ENCODE results near the gene UNG.

Gene UNG

GRCh38 chr12:109156586-109156985 lies 59.2 kb downstream of the UNG start:
- DNase-seq (ENCODE audit: low read depth), result no peak

- no peak for DNase-seq (ENCODE audit: low read depth)
Measured at GRCh38 chr12:109157986-109158385, 60.6 kb downstream of the UNG start.

- no peak for DNase-seq (ENCODE audit: low read depth)
Measured at GRCh38 chr12:109160433-109160832, 63.0 kb downstream of the UNG start.
